Fibroblast of mammary gland (primary cell): ENCODE data around the gene ZFP62.

Experiments used
- DNase-seq: peaks from one replicate; pipeline ENCODE4 v3.0.0-alpha.2; 2010; ENCODE audit warnings: low read depth
- H3K4me3 ChIP-seq: 2 replicates; pipeline ENCODE4 v1.5.1; 2011; ENCODE audit warnings: low read depth, mild to moderate bottlenecking, low read length, moderate library complexity; ENCODE audit not compliant: control insufficient read depth
- TF ChIP-seq, protein P1 (sequence below): conservative IDR thresholded peaks from 2 replicates; pipeline ENCODE4 v1.5.1; 2011; ENCODE audit warnings: low read depth, low read length, inconsistent platforms; ENCODE audit not compliant: control insufficient read depth, insufficient read depth

ZFP62 gene

GRCh38 chr5:180824630-180825476, 36.2 kb downstream of the ZFP62 start:
- no peak overlapping the region for H3K4me3 ChIP-seq
- DNase-seq: no peak
- TF ChIP-seq, protein P1, sequence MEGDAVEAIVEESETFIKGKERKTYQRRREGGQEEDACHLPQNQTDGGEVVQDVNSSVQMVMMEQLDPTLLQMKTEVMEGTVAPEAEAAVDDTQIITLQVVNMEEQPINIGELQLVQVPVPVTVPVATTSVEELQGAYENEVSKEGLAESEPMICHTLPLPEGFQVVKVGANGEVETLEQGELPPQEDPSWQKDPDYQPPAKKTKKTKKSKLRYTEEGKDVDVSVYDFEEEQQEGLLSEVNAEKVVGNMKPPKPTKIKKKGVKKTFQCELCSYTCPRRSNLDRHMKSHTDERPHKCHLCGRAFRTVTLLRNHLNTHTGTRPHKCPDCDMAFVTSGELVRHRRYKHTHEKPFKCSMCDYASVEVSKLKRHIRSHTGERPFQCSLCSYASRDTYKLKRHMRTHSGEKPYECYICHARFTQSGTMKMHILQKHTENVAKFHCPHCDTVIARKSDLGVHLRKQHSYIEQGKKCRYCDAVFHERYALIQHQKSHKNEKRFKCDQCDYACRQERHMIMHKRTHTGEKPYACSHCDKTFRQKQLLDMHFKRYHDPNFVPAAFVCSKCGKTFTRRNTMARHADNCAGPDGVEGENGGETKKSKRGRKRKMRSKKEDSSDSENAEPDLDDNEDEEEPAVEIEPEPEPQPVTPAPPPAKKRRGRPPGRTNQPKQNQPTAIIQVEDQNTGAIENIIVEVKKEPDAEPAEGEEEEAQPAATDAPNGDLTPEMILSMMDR: no peak

DNA sequence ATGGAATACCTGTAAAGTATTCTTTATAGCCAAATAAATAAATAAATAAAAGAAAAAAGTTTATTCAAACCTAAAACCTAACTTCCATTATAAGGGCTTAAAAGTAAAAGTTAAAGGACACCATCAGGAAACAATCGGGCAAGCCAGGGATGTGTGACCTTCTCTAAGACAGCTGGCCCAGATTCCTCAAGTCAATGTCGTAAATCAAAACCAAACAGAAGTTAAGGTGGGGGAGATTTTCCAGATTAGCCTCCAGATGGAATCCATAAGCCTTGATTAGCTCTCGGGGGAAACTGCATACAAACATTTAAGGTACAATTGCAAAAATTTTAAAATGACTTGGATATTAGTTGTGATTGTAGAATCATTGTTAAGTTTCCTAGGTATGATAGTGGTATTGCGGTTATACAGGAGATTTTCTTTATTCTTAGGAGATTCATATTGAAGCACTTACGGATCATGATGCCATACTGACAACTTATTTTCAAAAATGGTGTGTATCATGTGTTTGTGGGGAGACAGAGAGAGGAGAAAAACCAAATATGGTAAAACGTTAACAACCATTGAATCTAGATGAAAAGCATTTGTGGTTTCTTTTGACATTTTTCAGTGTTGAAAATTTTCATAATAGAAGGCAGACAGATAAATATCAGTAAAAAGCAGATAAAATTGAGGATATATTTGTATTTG, 37.0 kb downstream of the ZFP62 start:
- no peak for DNase-seq
- TF ChIP-seq, protein P1: no peak

GRCh38 chr5:180823346-180823745, 37.7 kb downstream of the ZFP62 start:
- no peak for DNase-seq
- TF ChIP-seq, protein P1: no peak

More for the DNA sequence above, 37.0 kb downstream of the ZFP62 start:
- no peak overlapping the region for H3K4me3 ChIP-seq

GRCh38 chr5:180821538-180821937, 39.5 kb downstream of the ZFP62 start:
- DNase-seq: no peak
- no peak overlapping the region for H3K4me3 ChIP-seq
- TF ChIP-seq, protein P1: no peak

More at GRCh38 chr5:180823346-180823745, 37.7 kb downstream of the ZFP62 start:
- H3K4me3 ChIP-seq: no peak overlapping the region

DNA sequence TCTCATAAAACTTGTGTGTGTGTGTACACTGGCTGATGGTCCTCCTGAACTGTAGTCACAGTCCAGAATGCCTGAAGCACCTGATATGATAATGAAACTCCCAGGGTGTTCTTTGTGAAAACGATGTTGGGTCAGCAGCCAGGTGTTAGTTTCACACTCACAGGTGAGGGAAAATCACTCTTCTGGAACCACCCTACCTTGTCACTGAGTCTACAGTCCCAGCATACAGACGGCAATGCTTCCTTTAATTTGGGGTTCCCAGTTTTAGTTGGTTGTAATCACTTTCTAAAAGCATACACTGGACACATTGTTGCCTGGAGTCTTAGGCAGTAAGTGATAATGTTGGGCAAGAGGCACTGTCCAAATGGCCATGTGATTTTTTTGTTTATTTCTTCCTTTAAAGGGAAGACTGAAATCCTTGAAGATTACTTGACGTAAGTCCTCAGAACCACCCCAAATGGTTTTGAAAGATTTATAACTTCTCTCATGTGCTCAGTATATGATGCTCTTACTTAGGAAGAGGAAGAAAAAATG, 40.2 kb downstream of the ZFP62 start:
- no peak overlapping the region for H3K4me3 ChIP-seq
- TF ChIP-seq, protein P1: no peak

GRCh38 chr5:180818677-180819341, 42.3 kb downstream of the ZFP62 start:
- H3K4me3 ChIP-seq: no peak overlapping the region
- TF ChIP-seq, protein P1: no peak
- DNase-seq: no peak

More for the DNA sequence above, 40.2 kb downstream of the ZFP62 start:
- no peak for DNase-seq
